ENCODE data around the gene KIFC3. TPM values are rescaled to one million over a fixed set of nuclear protein-coding genes. Genes with fewer than 3 reads are reported as not detected.

KIFC3 gene
- total RNA-seq, 1 donor = 5.8 TPM

- H3K9me3 ChIP-seq (ENCODE audit: low read depth, low read length) = no peaks in the 10 kb centered on the region
- H3K27me3 ChIP-seq (ENCODE audit: insufficient read depth, low read length) = no peaks in the 10 kb centered on the region
- no peak overlapping the region for H3K4me3 ChIP-seq (ENCODE audit: low read length)
- H3K4me1 ChIP-seq (ENCODE audit: insufficient read depth, low read length) = no peaks in the 10 kb centered on the region
Observed at GRCh38 chr16:57775661-57776469, 26.4 kb downstream of the KIFC3 start.

- H3K4me1 ChIP-seq (ENCODE audit: insufficient read depth, low read length) = no peaks in the 10 kb centered on the region
- H3K9me3 ChIP-seq (ENCODE audit: low read depth, low read length) = no peaks in the 10 kb centered on the region
- no peak overlapping the region for H3K4me3 ChIP-seq (ENCODE audit: low read length)
- no peaks in the 10 kb centered on the region for H3K27me3 ChIP-seq (ENCODE audit: insufficient read depth, low read length)
Observed at GRCh38 chr16:57774705-57775285, 27.5 kb downstream of the KIFC3 start.

GRCh38 chr16:57773655-57774295 lies 28.5 kb downstream of the KIFC3 start:
- H3K9me3 ChIP-seq (ENCODE audit: low read depth, low read length) = no peaks in the 10 kb centered on the region
- H3K4me1 ChIP-seq (ENCODE audit: insufficient read depth, low read length) = no peaks in the 10 kb centered on the region
- no peak overlapping the region for H3K4me3 ChIP-seq (ENCODE audit: low read length)
- no peaks in the 10 kb centered on the region for H3K27me3 ChIP-seq (ENCODE audit: insufficient read depth, low read length)

GRCh38 chr16:57773019-57773418 lies 29.3 kb downstream of the KIFC3 start:
- Histone ChIP-seq H3K9me3 (ENCODE audit: low read depth, low read length) (no peaks in the 10 kb centered on the region), H3K4me3 (ENCODE audit: low read length) (no peak overlapping the region), H3K27me3 (ENCODE audit: insufficient read depth, low read length) (no peaks in the 10 kb centered on the region), H3K4me1 (ENCODE audit: insufficient read depth, low read length) (no peaks in the 10 kb centered on the region)

- Histone ChIP-seq H3K9me3 (ENCODE audit: low read depth, low read length) (no peaks in the 10 kb centered on the region), H3K4me1 (ENCODE audit: insufficient read depth, low read length) (no peaks in the 10 kb centered on the region), H3K27me3 (ENCODE audit: insufficient read depth, low read length) (no peaks in the 10 kb centered on the region), H3K4me3 (ENCODE audit: low read length) (no peak overlapping the region)
Observed at GRCh38 chr16:57771141-57771785, 31.0 kb downstream of the KIFC3 start.

GRCh38 chr16:57770361-57770760 lies 31.9 kb downstream of the KIFC3 start:
- Histone ChIP-seq H3K9me3 (ENCODE audit: low read depth, low read length) (no peaks in the 10 kb centered on the region), H3K4me1 (ENCODE audit: insufficient read depth, low read length) (no peaks in the 10 kb centered on the region)

GRCh38 chr16:57769541-57770145 lies 32.6 kb downstream of the KIFC3 start:
- no peaks in the 10 kb centered on the region for H3K9me3 ChIP-seq (ENCODE audit: low read depth, low read length)
- no peak overlapping the region for H3K4me3 ChIP-seq (ENCODE audit: low read length)
- no peaks in the 10 kb centered on the region for H3K4me1 ChIP-seq (ENCODE audit: insufficient read depth, low read length)
- H3K27me3 ChIP-seq (ENCODE audit: insufficient read depth, low read length) = no peaks in the 10 kb centered on the region

More at GRCh38 chr16:57770361-57770760, 31.9 kb downstream of the KIFC3 start:
- Histone ChIP-seq H3K27me3 (ENCODE audit: insufficient read depth, low read length) (no peaks in the 10 kb centered on the region), H3K4me3 (ENCODE audit: low read length) (no peak overlapping the region)

- Histone ChIP-seq H3K4me1 (ENCODE audit: insufficient read depth, low read length) (no peaks in the 10 kb centered on the region), H3K4me3 (ENCODE audit: low read length) (no peak overlapping the region), H3K9me3 (ENCODE audit: low read depth, low read length) (no peaks in the 10 kb centered on the region), H3K27me3 (ENCODE audit: insufficient read depth, low read length) (no peaks in the 10 kb centered on the region)
Observed at GRCh38 chr16:57766714-57767348, 35.5 kb downstream of the KIFC3 start.

GRCh38 chr16:57765160-57765728 lies 37.0 kb downstream of the KIFC3 start:
- Histone ChIP-seq H3K4me1 (ENCODE audit: insufficient read depth, low read length) (no peaks in the 10 kb centered on the region), H3K4me3 (ENCODE audit: low read length) (no peak overlapping the region), H3K27me3 (ENCODE audit: insufficient read depth, low read length) (no peaks in the 10 kb centered on the region), H3K9me3 (ENCODE audit: low read depth, low read length) (no peaks in the 10 kb centered on the region)

GRCh38 chr16:57764341-57765159 lies 37.7 kb downstream of the KIFC3 start:
- Histone ChIP-seq H3K4me3 (ENCODE audit: low read length) (no peak overlapping the region), H3K27me3 (ENCODE audit: insufficient read depth, low read length) (no peaks in the 10 kb centered on the region), H3K9me3 (ENCODE audit: low read depth, low read length) (no peaks in the 10 kb centered on the region), H3K4me1 (ENCODE audit: insufficient read depth, low read length) (no peaks in the 10 kb centered on the region)

GRCh38 chr16:57764006-57764340 lies 38.3 kb downstream of the KIFC3 start:
- Histone ChIP-seq H3K4me1 (ENCODE audit: insufficient read depth, low read length) (no peaks in the 10 kb centered on the region), H3K27me3 (ENCODE audit: insufficient read depth, low read length) (no peaks in the 10 kb centered on the region), H3K9me3 (ENCODE audit: low read depth, low read length) (no peaks in the 10 kb centered on the region), H3K4me3 (ENCODE audit: low read length) (no peak overlapping the region)

- Histone ChIP-seq H3K4me1 (ENCODE audit: insufficient read depth, low read length) (no peaks in the 10 kb centered on the region), H3K4me3 (ENCODE audit: low read length) (no peak overlapping the region), H3K27me3 (ENCODE audit: insufficient read depth, low read length) (no peaks in the 10 kb centered on the region), H3K9me3 (ENCODE audit: low read depth, low read length) (no peaks in the 10 kb centered on the region)
Observed at GRCh38 chr16:57763285-57764005, 38.8 kb downstream of the KIFC3 start.

- Histone ChIP-seq H3K4me1 (ENCODE audit: insufficient read depth, low read length) (no peaks in the 10 kb centered on the region), H3K27me3 (ENCODE audit: insufficient read depth, low read length) (no peaks in the 10 kb centered on the region), H3K4me3 (ENCODE audit: low read length) (no peak overlapping the region), H3K9me3 (ENCODE audit: low read depth, low read length) (no peaks in the 10 kb centered on the region)
Observed at GRCh38 chr16:57762365-57763040, 39.8 kb downstream of the KIFC3 start.
